Type B pancreatic cell (in vitro differentiated cells): Measurements from ENCODE around the gene POLR1B. TPM values are rescaled to one million over a fixed set of nuclear protein-coding genes. Genes with fewer than 3 reads are reported as not detected.
"Not testable (repeated sequence)": the region's sequence is repeated elsewhere in the genome, so short reads cannot be mapped to it uniquely, and the experiment has no call there.

Source experiments
- DNase-seq: peaks from one replicate; pipeline ENCODE4 v3.0.0; 2021; ENCODE audit warnings: mixed read lengths; ENCODE audit not compliant: unreplicated experiment; ENCODE audit errors: extremely low spot score
- H3K27ac Mint-ChIP-seq: 2 replicates; pipeline ENCODE4 v1.8.0; 2021; ENCODE audit warnings: mild to moderate bottlenecking, mixed read lengths
- H3K27me3 Mint-ChIP-seq: 2 replicates; pipeline ENCODE4 v1.8.0; 2021; ENCODE audit warnings: mixed read lengths
- H3K36me3 Mint-ChIP-seq: 2 replicates; pipeline ENCODE4 v1.8.0; 2021; ENCODE audit warnings: mixed read lengths
- H3K4me1 Mint-ChIP-seq: one replicate; pipeline ENCODE4 v1.8.0; 2021; ENCODE audit warnings: mixed read lengths; ENCODE audit not compliant: unreplicated experiment
- H3K4me3 Mint-ChIP-seq: 2 replicates; pipeline ENCODE4 v1.8.0; 2021; ENCODE audit warnings: mild to moderate bottlenecking, mixed read lengths
- H3K9me3 Mint-ChIP-seq: 2 replicates; pipeline ENCODE4 v1.8.0; 2021; ENCODE audit warnings: mixed read lengths
- CTCF ChIP-seq: fragments of 200-600 bp; sonication (generic); conservative IDR thresholded peaks from 2 replicates; pipeline ENCODE4 v1.5.0; 2021; ENCODE audit warnings: antibody characterized with exemption, mild to moderate bottlenecking
- total RNA-seq: library from RNA; stranded (reverse); gene quantifications from 2 replicates; pipeline ENCODE4 v1.2.1, GENCODE V29; 2021; ENCODE audit warnings: low replicate concordance

POLR1B gene
- total RNA-seq, 1 donor from 2014 or later, result 39.9 TPM

DNA sequence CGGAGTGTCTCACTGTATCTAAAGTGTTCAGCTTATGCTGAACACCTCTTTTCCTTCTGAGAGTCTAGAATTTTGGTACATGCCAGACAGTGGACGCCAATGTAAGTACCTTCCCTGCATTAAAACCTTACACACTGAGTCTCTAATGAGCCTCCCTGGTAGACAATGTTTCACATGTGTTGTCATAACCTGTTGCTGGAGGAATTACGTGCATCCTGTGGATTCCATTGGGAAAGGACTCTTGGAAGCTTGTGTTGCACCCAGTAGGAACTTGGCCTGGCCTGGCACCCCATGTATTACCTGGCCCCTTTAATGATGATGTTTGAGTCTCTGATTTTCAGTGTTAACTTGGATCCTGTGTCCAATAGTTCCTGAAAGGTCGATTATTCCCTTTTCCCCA is 62.7 kb downstream of the POLR1B start:
- Mint-ChIP-seq H3K9me3 (peaks cover 5% of the 10 kb centered on the region), H3K4me3 (no peak overlapping the region), H3K36me3 (no peaks in the 10 kb centered on the region), H3K4me1 (peaks cover 4% of the 10 kb centered on the region), H3K27me3 (no peaks in the 10 kb centered on the region), H3K27ac (no peak overlapping the region)
- DNase-seq, result no peak
- no peak for TF ChIP-seq CTCF

GRCh38 chr2:112605926-112606325 is 63.7 kb downstream of the POLR1B start:
- no peak for DNase-seq
- Mint-ChIP-seq H3K4me3 (no peak overlapping the region), H3K27ac (no peak overlapping the region), H3K36me3 (no peaks in the 10 kb centered on the region), H3K4me1 (no peaks in the 10 kb centered on the region), H3K9me3 (peaks cover 6% of the 10 kb centered on the region), H3K27me3 (peaks cover 6% of the 10 kb centered on the region)
- TF ChIP-seq CTCF, result no peak

- H3K27ac Mint-ChIP-seq, result peak overlapping the region; percentile 17
- peaks cover 6% of the 10 kb centered on the region for H3K9me3 Mint-ChIP-seq
- H3K27me3 Mint-ChIP-seq, result peaks cover 6% of the 10 kb centered on the region
- no peak for DNase-seq
- no peaks in the 10 kb centered on the region for H3K36me3 Mint-ChIP-seq
- TF ChIP-seq CTCF, result no peak
- H3K4me1 Mint-ChIP-seq, result no peaks in the 10 kb centered on the region
- no peak overlapping the region for H3K4me3 Mint-ChIP-seq
Measured at GRCh38 chr2:112606547-112606946, 64.3 kb downstream of the POLR1B start.

- Mint-ChIP-seq H3K9me3 (peaks cover 6% of the 10 kb centered on the region), H3K4me1 (no peaks in the 10 kb centered on the region), H3K27me3 (peaks cover 10% of the 10 kb centered on the region), H3K4me3 (no peak overlapping the region), H3K27ac (no peak overlapping the region), H3K36me3 (no peaks in the 10 kb centered on the region)
- DNase-seq, result no peak
- no peak for TF ChIP-seq CTCF
Measured at GRCh38 chr2:112607680-112608438, 65.6 kb downstream of the POLR1B start.

DNA sequence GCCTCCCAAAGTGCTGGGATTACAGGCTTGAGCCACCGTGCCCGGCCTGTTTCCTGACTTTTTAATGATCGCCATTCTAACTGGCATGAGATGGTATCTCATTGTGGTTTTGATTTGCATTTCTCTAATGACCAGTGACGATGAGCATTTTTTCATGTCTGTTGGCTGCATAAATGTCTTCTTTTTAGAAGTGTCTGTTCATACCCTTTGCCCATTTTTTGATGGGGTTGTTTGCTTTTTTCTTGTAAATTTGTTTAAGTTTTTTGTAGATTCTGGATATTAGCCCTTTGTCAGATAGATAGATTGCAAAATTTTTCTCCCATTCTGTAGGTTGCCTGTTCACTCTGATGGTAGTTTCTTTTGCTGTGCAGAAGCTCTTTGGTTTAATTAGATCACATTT is 67.1 kb downstream of the POLR1B start:
- not testable (repeated sequence) for H3K4me3 Mint-ChIP-seq, H3K4me1 Mint-ChIP-seq, H3K9me3 Mint-ChIP-seq, H3K36me3 Mint-ChIP-seq, DNase-seq, H3K27ac Mint-ChIP-seq
- peaks cover 15% of the 10 kb centered on the region for H3K27me3 Mint-ChIP-seq

DNA sequence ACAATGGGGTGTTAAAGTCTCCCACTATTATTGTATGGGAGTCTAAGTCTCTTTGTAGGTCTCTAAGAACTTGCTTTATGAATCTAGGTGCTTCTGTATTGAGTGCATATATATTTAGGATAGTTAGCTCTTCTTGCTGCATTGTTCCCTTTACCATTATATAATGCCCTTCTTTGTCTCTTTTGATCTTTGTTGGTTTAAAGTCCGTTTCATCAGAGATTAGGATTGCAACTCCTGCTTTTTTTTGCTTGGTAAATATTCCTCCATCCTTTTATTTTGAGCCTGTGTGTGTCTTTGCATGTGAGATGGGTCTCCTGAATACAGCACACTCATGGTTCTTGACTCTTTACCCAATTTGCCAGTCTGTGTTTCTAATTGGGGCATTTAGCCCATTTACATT is 70.0 kb downstream of the POLR1B start:
- not testable (repeated sequence) for H3K36me3 Mint-ChIP-seq, H3K4me1 Mint-ChIP-seq

More for the DNA sequence above, 70.0 kb downstream of the POLR1B start:
- H3K9me3 Mint-ChIP-seq, DNase-seq, H3K4me3 Mint-ChIP-seq, H3K27ac Mint-ChIP-seq: not testable (repeated sequence)
- peaks cover 15% of the 10 kb centered on the region for H3K27me3 Mint-ChIP-seq
